DOHH2 (cell line): ENCODE results near the gene SHISA5.

Source experiments
- EZH2phosphoT487 ChIP-seq: fragments of 200-600 bp; sonication (generic); IDR thresholded peaks from 2 replicates; pipeline ENCODE4 v1.6.1; 2017; ENCODE audit warnings: borderline replicate concordance, mild to moderate bottlenecking, antibody characterized with exemption, low read length, moderate library complexity, mixed read lengths
- TF ChIP-seq, protein P1 (sequence below): fragments of 200-600 bp; sonication (generic); IDR thresholded peaks from one replicate; pipeline ENCODE4 v1.5.1; 2014; ENCODE audit warnings: antibody characterized with exemption, mild to moderate bottlenecking, low read depth, low read length; ENCODE audit not compliant: poor library complexity, severe bottlenecking

DNA sequence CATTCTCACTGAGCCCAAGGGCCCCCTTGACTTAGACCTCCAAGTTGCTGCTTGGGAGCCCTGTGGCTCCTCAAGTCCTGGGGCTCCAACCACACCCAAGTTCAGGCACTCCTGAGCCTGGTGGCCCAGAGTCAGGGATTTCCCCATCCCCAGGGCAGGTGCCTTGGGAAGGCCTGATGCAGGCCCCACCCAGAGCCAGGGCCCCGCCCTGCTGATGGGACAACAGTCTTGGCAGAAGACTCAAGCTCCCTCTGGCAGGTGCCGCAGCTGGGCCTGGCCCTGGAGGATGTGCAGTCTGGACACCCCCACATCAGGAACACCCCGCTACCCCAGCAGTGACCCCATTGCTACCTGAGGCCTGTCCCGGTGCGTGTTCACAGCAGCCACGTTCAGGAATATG is 17.7 kb upstream of the SHISA5 start:
- TF ChIP-seq, protein P1, sequence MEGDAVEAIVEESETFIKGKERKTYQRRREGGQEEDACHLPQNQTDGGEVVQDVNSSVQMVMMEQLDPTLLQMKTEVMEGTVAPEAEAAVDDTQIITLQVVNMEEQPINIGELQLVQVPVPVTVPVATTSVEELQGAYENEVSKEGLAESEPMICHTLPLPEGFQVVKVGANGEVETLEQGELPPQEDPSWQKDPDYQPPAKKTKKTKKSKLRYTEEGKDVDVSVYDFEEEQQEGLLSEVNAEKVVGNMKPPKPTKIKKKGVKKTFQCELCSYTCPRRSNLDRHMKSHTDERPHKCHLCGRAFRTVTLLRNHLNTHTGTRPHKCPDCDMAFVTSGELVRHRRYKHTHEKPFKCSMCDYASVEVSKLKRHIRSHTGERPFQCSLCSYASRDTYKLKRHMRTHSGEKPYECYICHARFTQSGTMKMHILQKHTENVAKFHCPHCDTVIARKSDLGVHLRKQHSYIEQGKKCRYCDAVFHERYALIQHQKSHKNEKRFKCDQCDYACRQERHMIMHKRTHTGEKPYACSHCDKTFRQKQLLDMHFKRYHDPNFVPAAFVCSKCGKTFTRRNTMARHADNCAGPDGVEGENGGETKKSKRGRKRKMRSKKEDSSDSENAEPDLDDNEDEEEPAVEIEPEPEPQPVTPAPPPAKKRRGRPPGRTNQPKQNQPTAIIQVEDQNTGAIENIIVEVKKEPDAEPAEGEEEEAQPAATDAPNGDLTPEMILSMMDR: no peak
- no peak for TF ChIP-seq EZH2phosphoT487
